ENCODE data around the gene TBX1. TPM values are rescaled to one million over a fixed set of nuclear protein-coding genes. Genes with fewer than 3 reads are reported as not detected.

Gene TBX1
- total RNA-seq, 1 experiment from 2014 or later = 5.3 TPM

DNA sequence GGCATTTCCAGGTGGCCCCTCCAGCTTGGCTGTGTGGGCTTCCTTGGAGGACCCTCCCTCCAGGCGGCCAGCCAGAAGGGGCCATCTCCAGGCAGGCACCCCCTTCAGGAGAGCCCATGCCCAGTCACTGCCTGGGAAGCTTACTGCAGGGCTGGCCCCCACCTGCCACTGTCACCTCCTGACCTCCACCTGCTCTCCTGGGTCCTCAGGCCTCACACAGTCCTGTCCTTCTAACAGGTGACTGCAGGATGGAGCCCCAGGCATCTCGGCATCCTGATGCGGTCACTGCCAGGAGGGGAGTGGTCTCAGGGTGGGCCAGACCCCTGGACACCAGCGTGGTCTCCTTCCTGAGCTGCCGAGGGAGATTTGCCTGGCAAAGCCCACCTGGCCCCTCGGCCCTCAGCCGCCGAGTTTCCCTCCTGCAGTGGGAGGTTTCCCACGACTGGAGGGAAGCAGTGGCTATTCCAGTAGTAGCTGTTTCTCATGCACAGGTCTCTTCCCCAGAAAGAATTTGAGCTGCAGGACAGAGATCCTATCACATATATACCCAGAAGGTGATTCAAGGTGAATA, 13.0 kb downstream of the TBX1 start:
- BruUV-seq (replicated peaks) = no TSS peak
- H3K9me3 ChIP-seq = no peaks in the 10 kb centered on the region
- intact Hi-C loops (cut with micrococcal nuclease; ENCODE audit: unreplicated experiment) = no loop called here
- no peaks in the 10 kb centered on the region for H3K36me3 ChIP-seq (ENCODE audit: control insufficient read depth, insufficient read depth, low read length)
- ChIA-PET CTCF (interaction anchor here (1.0 to 1.7 kb wide), 3 partner anchors 27 to 137 kb away, joined by 4 to 7 read pairs (median 5); no protein-coding TSS in a partner anchor), POLR2A (no interaction called here)
- H3K4me1 ChIP-seq = no peaks in the 10 kb centered on the region
- no peaks in the 10 kb centered on the region for H3K36me3 Mint-ChIP-seq (ENCODE audit: insufficient read depth, unreplicated experiment)
- H3K27me3 ChIP-seq (replicated peaks; ENCODE audit: control insufficient read depth, insufficient read depth, low read length) = no peaks in the 10 kb centered on the region
- no peaks in the 10 kb centered on the region for H3K4me1 Mint-ChIP-seq (ENCODE audit: low read depth, unreplicated experiment)
- no peak for TF ChIP-seq CTCF (IDR thresholded peaks at IDR 0.05; ENCODE audit: insufficient read depth in 1 of 2, low read depth in 1 of 2, low read length in 1 of 2, severe bottlenecking in 1 of 2, unreplicated experiment in 1 of 2)
- peaks cover 3% of the 10 kb centered on the region for H3K27me3 Mint-ChIP-seq (ENCODE audit: insufficient read depth, unreplicated experiment)
- no peaks in the 10 kb centered on the region for H3K9me3 Mint-ChIP-seq (ENCODE audit: unreplicated experiment)
- no peak overlapping the region for H3K4me3 ChIP-seq (ENCODE audit: low read depth, low read length)
- no peak overlapping the region for H3K27ac Mint-ChIP-seq (ENCODE audit: unreplicated experiment)
- DNase-seq = no peak
- no peak overlapping the region for H3K4me3 Mint-ChIP-seq (ENCODE audit: unreplicated experiment)

DNA sequence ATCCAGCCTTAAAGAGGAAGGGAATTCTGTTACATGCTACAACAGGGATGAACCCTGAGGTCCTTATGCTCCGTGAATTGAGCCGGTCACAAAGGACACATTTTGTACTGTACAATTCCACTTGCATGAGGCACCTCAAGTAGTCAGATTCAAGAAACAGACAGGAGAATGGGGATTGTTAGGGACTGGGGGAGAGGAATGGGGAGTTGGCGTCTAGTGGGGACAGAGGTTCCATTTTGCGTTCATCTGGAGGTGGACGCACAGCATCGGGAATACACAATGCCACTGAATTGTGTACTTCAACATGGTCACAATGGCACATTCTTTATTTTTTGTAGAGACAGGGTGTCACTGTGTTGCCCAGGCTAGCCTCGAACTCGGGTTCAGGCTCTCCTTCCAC, 14.1 kb downstream of the TBX1 start:
- no peaks in the 10 kb centered on the region for H3K4me1 ChIP-seq
- DNase-seq = no peak
- no peak for TF ChIP-seq CTCF (IDR thresholded peaks at IDR 0.05; ENCODE audit: insufficient read depth in 1 of 2, low read depth in 1 of 2, low read length in 1 of 2, severe bottlenecking in 1 of 2, unreplicated experiment in 1 of 2)
- H3K27ac Mint-ChIP-seq (ENCODE audit: unreplicated experiment) = no peak overlapping the region
- H3K9me3 Mint-ChIP-seq (ENCODE audit: unreplicated experiment) = no peaks in the 10 kb centered on the region
- no peaks in the 10 kb centered on the region for H3K9me3 ChIP-seq
- no peaks in the 10 kb centered on the region for H3K27me3 ChIP-seq (replicated peaks; ENCODE audit: control insufficient read depth, insufficient read depth, low read length)
- no peaks in the 10 kb centered on the region for H3K4me1 Mint-ChIP-seq (ENCODE audit: low read depth, unreplicated experiment)
- no peaks in the 10 kb centered on the region for H3K36me3 ChIP-seq (ENCODE audit: control insufficient read depth, insufficient read depth, low read length)
- H3K4me3 ChIP-seq (ENCODE audit: low read depth, low read length) = no peak overlapping the region
- H3K36me3 Mint-ChIP-seq (ENCODE audit: insufficient read depth, unreplicated experiment) = no peaks in the 10 kb centered on the region
- BruUV-seq (replicated peaks) = no TSS peak
- intact Hi-C loops (cut with micrococcal nuclease; ENCODE audit: unreplicated experiment) = no loop called here
- POLR2A ChIA-PET = no interaction called here
- peaks cover 3% of the 10 kb centered on the region for H3K27me3 Mint-ChIP-seq (ENCODE audit: insufficient read depth, unreplicated experiment)
- CTCF ChIA-PET = no interaction called here
- H3K4me3 Mint-ChIP-seq (ENCODE audit: unreplicated experiment) = no peak overlapping the region

- no peaks in the 10 kb centered on the region for H3K4me1 Mint-ChIP-seq (ENCODE audit: low read depth, unreplicated experiment)
- Histone ChIP-seq H3K9me3 (no peaks in the 10 kb centered on the region), H3K4me3 (ENCODE audit: low read depth, low read length) (no peak overlapping the region), H3K4me1 (no peaks in the 10 kb centered on the region), H3K36me3 (ENCODE audit: control insufficient read depth, insufficient read depth, low read length) (no peaks in the 10 kb centered on the region), H3K27me3 (replicated peaks; ENCODE audit: control insufficient read depth, insufficient read depth, low read length) (no peaks in the 10 kb centered on the region)
- POLR2A ChIA-PET = no interaction called here
- no peak for TF ChIP-seq CTCF (IDR thresholded peaks at IDR 0.05; ENCODE audit: insufficient read depth in 1 of 2, low read depth in 1 of 2, low read length in 1 of 2, severe bottlenecking in 1 of 2, unreplicated experiment in 1 of 2)
- no peak for DNase-seq
- CTCF ChIA-PET = no interaction called here
- no peaks in the 10 kb centered on the region for H3K9me3 Mint-ChIP-seq (ENCODE audit: unreplicated experiment)
- no peak overlapping the region for H3K27ac Mint-ChIP-seq (ENCODE audit: unreplicated experiment)
- intact Hi-C loops (cut with micrococcal nuclease; ENCODE audit: unreplicated experiment) = no loop called here
- H3K4me3 Mint-ChIP-seq (ENCODE audit: unreplicated experiment) = no peak overlapping the region
- peaks cover 3% of the 10 kb centered on the region for H3K27me3 Mint-ChIP-seq (ENCODE audit: insufficient read depth, unreplicated experiment)
- no peaks in the 10 kb centered on the region for H3K36me3 Mint-ChIP-seq (ENCODE audit: insufficient read depth, unreplicated experiment)
- no TSS peak for BruUV-seq (replicated peaks)
Measured at GRCh38 chr22:19775496-19776325, 15.1 kb downstream of the TBX1 start.

Data from Caco-2 (cell line).